IMR-90 (cell line): ENCODE results near the gene NCAPG2. TPM values are rescaled to one million over a fixed set of nuclear protein-coding genes. Genes with fewer than 3 reads are reported as not detected.

Experiments
- ATAC-seq: fragments of 200-7000 bp; cut with Tn5 transposase; 2 replicates; pipeline ENCODE4 v1.9.1; 2020; ENCODE audit warnings: low read depth, mild to moderate bottlenecking, moderate library complexity
- BruUV-seq: library from RNA; stranded (reverse); fragments of 400-500 nt; replicated peaks from 2 replicates; lab custom pipeline; 2021; lab: Mats Ljungman, UMichigan
- CTCF ChIA-PET: fragments of 300-600 bp; formaldehyde crosslinking; extraction: SDS; loops from one replicate; lab custom pipeline; 2021; ENCODE audit warnings: antibody characterized with exemption; lab: Yijun Ruan, JAX
- POLR2A ChIA-PET: fragments of 300-600 bp; sonication (Branson Sonifier 250); formaldehyde crosslinking; loops from one replicate; lab custom pipeline; 2022; ENCODE audit warnings: antibody characterized with exemption; ENCODE audit not compliant: unreplicated experiment; lab: Charles Lee
- DNase-seq: peaks from one replicate; pipeline ENCODE4 v3.0.0; 2013
- H2AFZ ChIP-seq: replicated peaks from 2 replicates; pipeline ENCODE3; 2013; ENCODE audit warnings: low read length, mild to moderate bottlenecking; ENCODE audit not compliant: poor library complexity
- H2AK5ac ChIP-seq: 2 replicates; pipeline ENCODE4 v1.6.1; 2013; ENCODE audit warnings: low read depth, low read length, inconsistent platforms
- H2AK9ac ChIP-seq: replicated peaks from 2 replicates; pipeline ENCODE3; 2013; ENCODE audit warnings: mild to moderate bottlenecking, low read depth, low read length, moderate library complexity; ENCODE audit not compliant: poor library complexity
- H2BK120ac ChIP-seq: 2 replicates; pipeline ENCODE4 v1.6.1; 2013; ENCODE audit warnings: low read depth, low read length, inconsistent platforms
- H2BK15ac ChIP-seq: 3 replicates; pipeline ENCODE4 v1.6.1; 2013; ENCODE audit warnings: low read depth, low read length, inconsistent platforms
- H2BK20ac ChIP-seq: 2 replicates; pipeline ENCODE4 v1.6.1; 2013; ENCODE audit warnings: low read depth, mild to moderate bottlenecking, inconsistent platforms, low read length, moderate library complexity
- H2BK5ac ChIP-seq: 2 replicates; pipeline ENCODE4 v1.6.1; 2013; ENCODE audit warnings: mild to moderate bottlenecking, low read depth, low read length, inconsistent platforms; ENCODE audit not compliant: poor library complexity, severe bottlenecking
- H3K14ac ChIP-seq: replicated peaks from 2 replicates; pipeline ENCODE4 v1.6.1; 2013; ENCODE audit warnings: low read depth, low read length, inconsistent platforms
- H3K18ac ChIP-seq: 2 replicates; pipeline ENCODE4 v1.6.1; 2013; ENCODE audit warnings: low read depth, low read length, control low read depth
- H3K23ac ChIP-seq: 2 replicates; pipeline ENCODE4 v1.6.1; 2013; ENCODE audit warnings: low read depth, low read length, inconsistent platforms
- H3K27ac ChIP-seq: 2 replicates; pipeline ENCODE4 v1.5.1; 2013; ENCODE audit warnings: mild to moderate bottlenecking, control low read depth, low read length; ENCODE audit not compliant: insufficient read depth
- H3K27me3 ChIP-seq: 2 replicates; pipeline ENCODE4 v1.6.1; 2013; ENCODE audit warnings: low read length; ENCODE audit not compliant: control insufficient read depth, insufficient read depth
- H3K36me3 ChIP-seq: 2 replicates; pipeline ENCODE4 v1.6.1; 2013; ENCODE audit warnings: low read length, mixed read lengths; ENCODE audit not compliant: control insufficient read depth, insufficient read depth
- H3K4ac ChIP-seq: 2 replicates; pipeline ENCODE4 v1.6.1; 2013; ENCODE audit warnings: low read depth, low read length, inconsistent platforms
- H3K4me1 ChIP-seq: 2 replicates; pipeline ENCODE4 v1.6.1; 2013; ENCODE audit warnings: low read length, mixed read lengths; ENCODE audit not compliant: control insufficient read depth, insufficient read depth
- H3K4me2 ChIP-seq: 2 replicates; pipeline ENCODE4 v1.6.1; 2013; ENCODE audit warnings: low read depth, mild to moderate bottlenecking, control low read depth, low read length, moderate library complexity
- H3K4me3 ChIP-seq: 2 replicates; pipeline ENCODE4 v1.5.1; 2013; ENCODE audit warnings: low read depth, mild to moderate bottlenecking, control low read depth, low read length, moderate library complexity; ENCODE audit not compliant: insufficient read depth
- H3K56ac ChIP-seq: 2 replicates; pipeline ENCODE4 v1.6.1; 2013; ENCODE audit warnings: low read length, inconsistent platforms; ENCODE audit not compliant: insufficient read depth; ENCODE audit errors: extremely low read depth
- H3K79me1 ChIP-seq, 2 experiments: 2 replicates each; pipeline ENCODE4 v1.6.1; 2013; ENCODE audit warnings: low read length in 2 of 2, inconsistent platforms in 1 of 2, low read depth in 1 of 2
- H3K9ac ChIP-seq: 2 replicates; pipeline ENCODE4 v1.6.1; 2013; ENCODE audit warnings: low read depth, low read length, control low read depth
- H3K9me1 ChIP-seq: 2 replicates; pipeline ENCODE4 v1.6.1; 2013; ENCODE audit warnings: low read length, inconsistent platforms; ENCODE audit not compliant: insufficient read depth
- H3K9me3 ChIP-seq: 2 replicates; pipeline ENCODE4 v1.6.1; 2013; ENCODE audit warnings: low read length; ENCODE audit not compliant: control insufficient read depth, insufficient read depth
- H4K20me1 ChIP-seq: 2 replicates; pipeline ENCODE4 v1.6.1; 2013; ENCODE audit warnings: low read length, inconsistent platforms; ENCODE audit not compliant: insufficient read depth
- H4K5ac ChIP-seq: 2 replicates; pipeline ENCODE4 v1.6.1; 2013; ENCODE audit warnings: mild to moderate bottlenecking, low read depth, low read length, control low read depth
- H4K8ac ChIP-seq, 2 experiments: 2 replicates each; pipeline ENCODE4 v1.6.1; 2013; ENCODE audit warnings: low read depth in 2 of 2, low read length in 2 of 2, control low read depth in 1 of 2, inconsistent platforms in 1 of 2
- H4K91ac ChIP-seq: 2 replicates; pipeline ENCODE4 v1.6.1; 2013; ENCODE audit warnings: low read depth, low read length, inconsistent platforms; ENCODE audit not compliant: insufficient read depth
- CEBPB ChIP-seq: IDR thresholded peaks from 2 replicates; pipeline ENCODE4 v1.6.1; 2012; ENCODE audit warnings: low read depth, low read length, improper control_type of control experiment
- ELK1 ChIP-seq: fragments of 150-350 bp; IDR thresholded peaks from 2 replicates; pipeline ENCODE4 v1.6.1; 2016; ENCODE audit warnings: low read depth, mild to moderate bottlenecking, low read length, moderate library complexity, borderline replicate concordance
- FOS ChIP-seq: fragments of 150-350 bp; IDR thresholded peaks from 2 replicates; pipeline ENCODE4 v1.6.1; 2016; ENCODE audit warnings: low read depth, low read length
- MAFK ChIP-seq: IDR thresholded peaks from 2 replicates; pipeline ENCODE4 v1.6.1; 2012; ENCODE audit warnings: low read depth, low read length, improper control_type of control experiment
- MXI1 ChIP-seq: IDR thresholded peaks from 2 replicates; pipeline ENCODE4 v1.6.1; 2012; ENCODE audit warnings: low read depth, mild to moderate bottlenecking, low read length, moderate library complexity, borderline replicate concordance
- POLR2A ChIP-seq: IDR thresholded peaks from 2 replicates; pipeline ENCODE4 v1.6.1; 2012; ENCODE audit warnings: mild to moderate bottlenecking, low read depth, low read length
- RAD21 ChIP-seq: IDR thresholded peaks from 2 replicates; pipeline ENCODE4 v1.6.1; 2012; ENCODE audit warnings: low read length, improper control_type of control experiment
- RCOR1 ChIP-seq: IDR thresholded peaks from 2 replicates; pipeline ENCODE4 v1.6.1; 2012; ENCODE audit warnings: mild to moderate bottlenecking, low read length, improper control_type of control experiment; ENCODE audit not compliant: insufficient replicate concordance
- RFX5 ChIP-seq: IDR thresholded peaks from 2 replicates; pipeline ENCODE4 v1.8.0; 2012; ENCODE audit warnings: low read depth, mild to moderate bottlenecking, low read length, moderate library complexity
- USF2 ChIP-seq: fragments of 150-350 bp; IDR thresholded peaks from 2 replicates; pipeline ENCODE4 v1.6.1; 2017; ENCODE audit warnings: mild to moderate bottlenecking, antibody characterized with exemption, low read length, low read depth
- whole genome bisulfite sequencing, 2 experiments: methylation state at CpG; one replicate each; pipeline versions ENCODE4 v1.1.5 to v1.1.7; 2013; ENCODE audit warnings: missing lambda C conversion rate in 2 of 2; ENCODE audit not compliant: insufficient read length in 1 of 2; ENCODE audit errors: extremely low coverage in 2 of 2; 5-methylcytosine and 5-hydroxymethylcytosine counted together
- dilution Hi-C: fragments of 300-500 bp; cut with HindIII; formaldehyde crosslinking; loops from one replicate; pipeline ENCODE4 v1.14.3; 2018; ENCODE audit warnings: low sequenced_read_pairs; ENCODE audit not compliant: unreplicated experiment
- in situ Hi-C: fragments of 300-500 bp; cut with MboI; formaldehyde crosslinking; loops from 3 replicates; pipeline ENCODE4 v1.14.3; 2019; ENCODE audit warnings: low sequenced_read_pairs, inconsistent platforms, mixed read lengths
- intact Hi-C: fragments of 100-400 bp; cut with micrococcal nuclease; formaldehyde crosslinking; loops from 2 replicates; pipeline ENCODE4 v1.10.0; 2022
- polyA plus RNA-seq, 3 experiments: library from polyadenylated mRNA; depleted of rRNA; stranded (reverse); fragments of >200 nt; gene quantifications; 2 replicates each; pipeline ENCODE4 v1.2.3, GENCODE V29; 2012; ENCODE audit warnings: low replicate concordance in 1 of 3
- total RNA-seq: library from RNA; depleted of rRNA; stranded (reverse); fragments of >200 nt; gene quantifications from 2 replicates; pipeline ENCODE4 v1.2.3, GENCODE V29; 2012

Gene NCAPG2
- total and polyA plus RNA-seq, 2 of the 4 experiments (the other 2 are of a cell fraction): 25.6 to 25.8 TPM

- no peak overlapping the region for H3K23ac ChIP-seq
- H3K9ac ChIP-seq: no peak overlapping the region
- no TSS peak for BruUV-seq
- CTCF ChIA-PET: no interaction called here
- no peak overlapping the region for H4K5ac ChIP-seq
- H2BK5ac ChIP-seq: no peak overlapping the region
- no peaks in the 10 kb centered on the region for H3K9me1 ChIP-seq
- H4K91ac ChIP-seq: no peak overlapping the region
- POLR2A ChIA-PET: no interaction called here
- in situ Hi-C loops (no loop called here), dilution Hi-C loops (no loop called here), intact Hi-C loops (no loop called here)
- WGBS, 2 experiments: no CpG with 5 or more reads among the region's 13 CpGs
- H3K36me3 ChIP-seq: no peaks in the 10 kb centered on the region
- H3K27me3 ChIP-seq: no peaks in the 10 kb centered on the region
- H3K4me1 ChIP-seq: no peaks in the 10 kb centered on the region
- no peak overlapping the region for H2BK120ac ChIP-seq
- H3K4me2 ChIP-seq: no peak overlapping the region
- no peak for ATAC-seq
- no peak overlapping the region for H2BK20ac ChIP-seq
- no peak overlapping the region for H4K8ac ChIP-seq
- no peak overlapping the region for H3K14ac ChIP-seq
- no peak overlapping the region for H3K56ac ChIP-seq
- no peak overlapping the region for H2AK9ac ChIP-seq
- no peaks in the 10 kb centered on the region for H4K20me1 ChIP-seq
- H3K4me3 ChIP-seq: no peak overlapping the region
- H3K27ac ChIP-seq: no peak overlapping the region
- no peak overlapping the region for H3K4ac ChIP-seq
- no peak overlapping the region for H3K18ac ChIP-seq
- H2AFZ ChIP-seq: no peak overlapping the region
- H3K79me1 ChIP-seq: no peaks in the 10 kb centered on the region
- no peak overlapping the region for H2BK15ac ChIP-seq
- no peak for DNase-seq
- no peaks in the 10 kb centered on the region for H3K9me3 ChIP-seq
- TF ChIP-seq FOS (no peak), MXI1 (no peak), ELK1 (no peak), RCOR1 (no peak), RFX5 (no peak), RAD21 (no peak), MAFK (no peak), USF2 (no peak), POLR2A (no peak), CEBPB (no peak)
- no peak overlapping the region for H2AK5ac ChIP-seq
Measured at GRCh38 chr7:158723266-158723665, 18.7 kb upstream of the NCAPG2 start.
